GM12865 (cell line): ENCODE data around the gene MAEA.

Experiments
- DNase-seq: peaks from one replicate; pipeline ENCODE4 v3.0.0; 2010; ENCODE audit warnings: low read depth
- H3K4me3 ChIP-seq: 2 replicates; pipeline ENCODE4 v1.5.1; 2011; ENCODE audit warnings: mild to moderate bottlenecking, low read depth, low read length, control low read depth
- TF ChIP-seq, protein P1 (sequence below): IDR thresholded peaks from 2 replicates; pipeline ENCODE4 v1.5.1; 2011; ENCODE audit warnings: low read length, control low read depth, low read depth, inconsistent platforms; ENCODE audit not compliant: insufficient read depth; ENCODE audit errors: missing control alignments

MAEA gene

DNA sequence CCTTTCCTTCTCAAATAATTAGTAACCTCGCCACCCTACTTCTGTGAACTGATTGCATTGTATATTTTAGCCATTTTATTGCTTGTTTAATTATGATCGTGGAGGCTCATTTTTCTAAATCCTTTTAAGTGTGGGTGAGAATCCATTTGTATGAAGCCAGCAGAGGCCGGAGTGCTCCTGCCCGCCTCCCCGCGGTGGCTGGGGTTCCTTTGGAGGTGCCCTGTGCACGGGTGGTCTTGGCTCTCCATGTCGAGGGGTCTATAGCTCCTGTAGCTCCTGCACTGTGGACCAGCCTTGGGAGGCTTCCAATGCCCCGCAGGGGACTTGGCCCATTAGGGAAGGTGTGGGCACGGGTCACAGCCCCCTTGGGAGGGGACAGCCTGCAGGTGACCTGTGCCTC is 72.4 kb downstream of the MAEA start:
- TF ChIP-seq, protein P1, sequence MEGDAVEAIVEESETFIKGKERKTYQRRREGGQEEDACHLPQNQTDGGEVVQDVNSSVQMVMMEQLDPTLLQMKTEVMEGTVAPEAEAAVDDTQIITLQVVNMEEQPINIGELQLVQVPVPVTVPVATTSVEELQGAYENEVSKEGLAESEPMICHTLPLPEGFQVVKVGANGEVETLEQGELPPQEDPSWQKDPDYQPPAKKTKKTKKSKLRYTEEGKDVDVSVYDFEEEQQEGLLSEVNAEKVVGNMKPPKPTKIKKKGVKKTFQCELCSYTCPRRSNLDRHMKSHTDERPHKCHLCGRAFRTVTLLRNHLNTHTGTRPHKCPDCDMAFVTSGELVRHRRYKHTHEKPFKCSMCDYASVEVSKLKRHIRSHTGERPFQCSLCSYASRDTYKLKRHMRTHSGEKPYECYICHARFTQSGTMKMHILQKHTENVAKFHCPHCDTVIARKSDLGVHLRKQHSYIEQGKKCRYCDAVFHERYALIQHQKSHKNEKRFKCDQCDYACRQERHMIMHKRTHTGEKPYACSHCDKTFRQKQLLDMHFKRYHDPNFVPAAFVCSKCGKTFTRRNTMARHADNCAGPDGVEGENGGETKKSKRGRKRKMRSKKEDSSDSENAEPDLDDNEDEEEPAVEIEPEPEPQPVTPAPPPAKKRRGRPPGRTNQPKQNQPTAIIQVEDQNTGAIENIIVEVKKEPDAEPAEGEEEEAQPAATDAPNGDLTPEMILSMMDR, result no peak
- DNase-seq, result no peak
- H3K4me3 ChIP-seq, result no peak overlapping the region

DNA sequence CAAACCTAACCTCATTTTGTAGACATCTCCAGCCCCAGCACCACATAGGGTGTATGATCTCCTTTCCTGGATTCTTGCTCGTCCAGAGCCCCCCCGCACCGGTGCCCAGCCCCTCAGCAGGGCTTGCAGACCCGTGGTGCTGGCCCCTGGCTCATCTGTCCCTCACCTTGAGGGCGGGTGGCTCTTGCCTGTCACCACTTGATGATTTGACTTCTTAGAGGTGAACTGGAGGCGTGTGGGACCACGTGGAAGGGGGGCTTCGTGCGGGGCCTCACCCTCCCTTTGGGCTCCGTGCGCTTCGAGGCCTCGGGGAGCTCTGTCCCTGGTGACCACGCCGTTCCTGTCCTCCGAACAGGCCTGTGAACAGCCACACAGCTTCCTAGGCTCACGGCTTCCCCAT is 72.8 kb downstream of the MAEA start:
- TF ChIP-seq, protein P1, result no peak
- DNase-seq, result no peak
- no peak overlapping the region for H3K4me3 ChIP-seq

DNA sequence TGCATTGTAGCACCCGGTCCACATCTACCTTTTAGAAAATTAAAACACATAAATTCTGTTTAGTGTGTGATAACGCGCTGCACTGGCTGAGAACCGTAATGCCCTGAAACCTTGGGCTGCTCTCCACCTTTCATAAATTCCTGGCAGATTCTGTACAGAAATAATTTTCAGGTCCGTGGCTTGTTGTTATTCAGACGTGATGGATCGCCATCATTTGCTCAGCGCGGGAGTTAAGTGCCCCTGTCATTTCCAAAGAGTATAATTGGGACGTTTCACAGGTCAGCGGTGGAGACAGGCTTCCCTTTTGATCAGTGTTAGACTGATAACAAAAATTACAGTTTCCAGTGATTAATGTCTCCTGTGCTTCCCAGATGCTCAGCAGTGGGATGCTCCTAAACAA is 73.8 kb downstream of the MAEA start:
- no peak for DNase-seq
- TF ChIP-seq, protein P1, result no peak
- no peak overlapping the region for H3K4me3 ChIP-seq

DNA sequence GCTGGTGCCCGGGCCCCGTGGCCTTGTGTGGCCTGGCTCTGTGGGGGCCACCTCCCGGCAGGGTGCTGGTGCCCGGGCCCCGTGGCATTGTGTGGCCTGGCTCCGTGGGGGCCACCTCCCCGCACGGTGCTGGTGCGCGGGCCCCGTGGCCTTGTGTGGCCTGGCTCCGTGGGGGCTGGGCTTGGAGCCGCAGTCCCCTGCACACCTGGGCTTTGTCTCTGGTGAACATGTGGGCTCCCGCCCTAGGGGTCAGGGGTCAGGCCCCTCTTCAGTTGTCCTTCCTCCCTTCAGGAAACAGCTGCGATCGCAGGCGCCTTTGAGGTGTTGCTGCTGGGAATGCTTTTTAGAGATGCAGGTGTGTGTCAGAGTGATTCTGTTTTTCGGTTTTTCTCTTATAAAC is 74.5 kb downstream of the MAEA start:
- TF ChIP-seq, protein P1, result no peak
- no peak overlapping the region for H3K4me3 ChIP-seq
- no peak for DNase-seq

DNA sequence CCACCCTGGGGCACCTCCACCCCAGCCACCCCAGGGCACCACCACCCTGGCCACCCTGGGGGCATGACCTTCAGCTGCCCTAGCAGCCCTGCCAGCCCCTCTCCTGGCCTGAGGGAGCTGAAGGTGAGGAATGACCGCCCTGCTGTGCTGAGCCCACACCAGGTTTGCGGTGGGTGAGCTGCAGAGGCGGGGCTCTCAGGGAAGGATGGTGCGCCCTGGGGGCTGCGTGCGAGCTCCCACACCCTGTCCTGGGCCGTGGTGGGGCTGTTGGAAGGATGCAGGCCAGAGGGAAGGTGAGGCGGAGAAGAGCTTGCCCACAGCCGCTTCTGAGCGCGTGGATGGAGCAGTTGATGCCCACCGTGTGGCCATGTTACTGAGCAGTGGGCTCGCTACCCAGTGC is 75.1 kb downstream of the MAEA start:
- H3K4me3 ChIP-seq, result no peak overlapping the region
- no peak for DNase-seq
- TF ChIP-seq, protein P1, result no peak

DNA sequence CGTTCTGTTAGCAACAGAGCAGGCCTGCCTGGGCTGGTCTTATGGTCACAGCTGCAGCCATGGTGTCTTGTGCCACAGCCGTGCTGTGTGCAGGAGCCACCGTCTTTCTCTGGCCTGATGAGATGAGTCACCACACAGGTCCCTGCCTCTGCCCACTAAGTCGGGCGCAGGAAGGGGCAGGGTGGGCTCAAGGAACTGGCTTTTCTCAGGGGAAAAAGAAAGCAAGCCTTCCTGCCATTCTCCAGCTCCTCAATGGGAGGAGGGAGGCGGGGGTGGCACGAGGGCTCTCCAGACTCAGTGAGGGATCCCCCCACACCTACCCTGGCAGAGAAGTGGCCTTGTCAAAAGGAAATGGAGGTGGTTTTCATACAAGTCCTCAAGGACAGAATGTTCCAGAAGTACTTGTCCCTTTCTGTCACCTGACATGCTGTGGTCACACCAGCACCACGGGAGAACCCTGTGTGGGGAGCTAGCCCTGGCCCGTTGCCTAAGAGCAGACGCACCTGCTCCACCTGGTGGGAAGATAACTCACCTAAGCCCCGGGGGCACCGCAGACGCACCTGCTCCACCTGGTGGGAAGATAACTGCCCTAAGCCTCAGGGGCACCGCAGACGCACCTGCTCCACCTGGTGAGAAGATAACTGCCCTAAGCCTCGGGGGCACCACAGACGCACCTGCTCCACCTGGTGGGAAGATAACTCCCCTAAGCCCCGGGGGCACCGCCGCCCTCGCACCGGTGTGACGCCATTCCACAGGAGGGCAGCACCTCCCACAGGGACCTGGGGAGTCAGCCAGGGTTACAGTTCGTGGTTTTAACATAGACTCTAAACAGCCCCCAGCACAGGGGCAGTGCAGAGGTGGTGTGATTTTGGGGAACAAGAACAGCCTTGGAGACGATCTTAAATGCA is 75.8 kb downstream of the MAEA start:
- H3K4me3 ChIP-seq, result no peak overlapping the region
- DNase-seq, result no peak
- TF ChIP-seq, protein P1, result no peak
